GM18867 (cell line): ENCODE measurements around the gene CHRD.

Experiments
- ATAC-seq: cut with Tn5 transposase; IDR thresholded peaks from one replicate; pipeline ENCODE4 v1.9.1; 2021; ENCODE audit warnings: mild to moderate bottlenecking, moderate library complexity; ENCODE audit not compliant: unreplicated experiment

The CHRD gene

DNA sequence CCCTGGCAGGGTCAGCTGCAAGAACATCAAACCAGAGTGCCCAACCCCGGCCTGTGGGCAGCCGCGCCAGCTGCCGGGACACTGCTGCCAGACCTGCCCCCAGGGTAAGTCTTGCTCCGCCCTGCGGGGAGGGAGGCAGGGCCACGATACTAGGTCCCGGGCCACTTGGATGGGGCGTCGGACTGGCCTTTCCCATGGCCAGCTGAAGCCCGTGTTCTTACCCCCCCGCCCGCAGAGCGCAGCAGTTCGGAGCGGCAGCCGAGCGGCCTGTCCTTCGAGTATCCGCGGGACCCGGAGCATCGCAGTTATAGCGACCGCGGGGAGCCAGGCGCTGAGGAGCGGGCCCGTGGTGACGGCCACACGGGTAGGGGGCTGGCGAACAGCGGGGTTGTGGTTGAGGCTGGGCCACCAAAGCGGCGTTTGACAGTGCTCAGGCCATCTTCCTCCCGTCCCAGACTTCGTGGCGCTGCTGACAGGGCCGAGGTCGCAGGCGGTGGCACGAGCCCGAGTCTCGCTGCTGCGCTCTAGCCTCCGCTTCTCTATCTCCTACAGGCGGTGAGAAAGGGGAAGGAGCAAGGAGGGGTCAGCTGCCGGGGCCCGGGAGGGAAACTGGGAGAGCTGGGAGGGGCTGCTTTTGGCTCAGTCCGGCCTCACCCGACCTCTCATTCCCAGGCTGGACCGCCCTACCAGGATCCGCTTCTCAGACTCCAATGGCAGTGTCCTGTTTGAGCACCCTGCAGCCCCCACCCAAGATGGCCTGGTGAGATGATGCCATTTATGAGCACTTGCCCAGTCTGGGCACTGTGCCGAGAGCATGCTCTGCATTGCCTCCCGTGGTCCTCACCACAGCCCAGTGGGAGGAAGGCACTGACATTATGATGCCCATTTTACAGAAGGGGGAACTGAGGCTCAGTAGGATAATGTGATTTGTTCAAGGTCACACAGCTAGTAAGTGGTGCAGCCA, 1.7 kb downstream of the CHRD start:
- ATAC-seq: no peak

DNA sequence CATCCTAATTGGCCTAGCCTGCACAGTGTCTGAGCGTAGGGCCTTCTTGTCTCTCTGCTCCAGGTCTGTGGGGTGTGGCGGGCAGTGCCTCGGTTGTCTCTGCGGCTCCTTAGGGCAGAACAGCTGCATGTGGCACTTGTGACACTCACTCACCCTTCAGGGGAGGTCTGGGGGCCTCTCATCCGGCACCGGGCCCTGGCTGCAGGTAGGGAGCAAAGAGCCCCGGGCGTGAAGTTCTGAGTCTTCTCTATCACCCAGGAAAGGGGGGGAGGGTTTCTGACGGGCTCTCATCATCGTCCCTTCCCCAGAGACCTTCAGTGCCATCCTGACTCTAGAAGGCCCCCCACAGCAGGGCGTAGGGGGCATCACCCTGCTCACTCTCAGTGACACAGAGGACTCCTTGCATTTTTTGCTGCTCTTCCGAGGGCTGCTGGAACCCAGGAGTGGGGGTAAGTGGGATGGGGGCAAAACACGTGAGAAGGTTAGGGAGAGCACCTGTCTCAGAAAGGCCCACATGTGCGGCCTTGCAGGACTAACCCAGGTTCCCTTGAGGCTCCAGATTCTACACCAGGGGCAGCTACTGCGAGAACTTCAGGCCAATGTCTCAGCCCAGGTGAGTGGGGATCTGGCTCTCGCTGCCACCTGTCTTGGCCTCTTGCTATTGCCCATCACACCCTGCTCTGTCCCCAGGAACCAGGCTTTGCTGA, 2.6 kb downstream of the CHRD start:
- no peak for ATAC-seq

DNA sequence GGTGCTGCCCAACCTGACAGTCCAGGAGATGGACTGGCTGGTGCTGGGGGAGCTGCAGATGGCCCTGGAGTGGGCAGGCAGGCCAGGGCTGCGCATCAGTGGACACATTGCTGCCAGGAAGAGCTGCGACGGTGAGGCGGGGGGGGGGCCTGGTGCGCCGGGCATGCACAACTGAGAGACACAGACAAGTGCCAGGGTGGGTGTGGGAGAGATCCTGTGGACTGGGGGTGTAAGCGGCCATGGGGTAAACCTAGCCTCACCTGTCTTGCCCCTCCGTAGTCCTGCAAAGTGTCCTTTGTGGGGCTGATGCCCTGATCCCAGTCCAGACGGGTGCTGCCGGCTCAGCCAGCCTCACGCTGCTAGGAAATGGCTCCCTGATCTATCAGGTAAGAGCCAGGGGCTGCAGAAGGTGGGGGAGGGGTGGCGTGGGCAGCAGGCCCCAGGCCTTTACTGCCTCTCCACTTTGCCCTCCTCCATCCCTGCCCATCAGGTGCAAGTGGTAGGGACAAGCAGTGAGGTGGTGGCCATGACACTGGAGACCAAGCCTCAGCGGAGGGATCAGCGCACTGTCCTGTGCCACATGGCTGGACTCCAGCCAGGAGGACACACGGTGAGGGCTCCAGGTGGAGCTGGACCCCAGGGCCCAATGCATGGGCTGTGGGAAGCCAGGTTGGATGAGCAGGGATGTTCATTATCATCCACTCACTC, 3.3 kb downstream of the CHRD start:
- ATAC-seq: no peak

DNA sequence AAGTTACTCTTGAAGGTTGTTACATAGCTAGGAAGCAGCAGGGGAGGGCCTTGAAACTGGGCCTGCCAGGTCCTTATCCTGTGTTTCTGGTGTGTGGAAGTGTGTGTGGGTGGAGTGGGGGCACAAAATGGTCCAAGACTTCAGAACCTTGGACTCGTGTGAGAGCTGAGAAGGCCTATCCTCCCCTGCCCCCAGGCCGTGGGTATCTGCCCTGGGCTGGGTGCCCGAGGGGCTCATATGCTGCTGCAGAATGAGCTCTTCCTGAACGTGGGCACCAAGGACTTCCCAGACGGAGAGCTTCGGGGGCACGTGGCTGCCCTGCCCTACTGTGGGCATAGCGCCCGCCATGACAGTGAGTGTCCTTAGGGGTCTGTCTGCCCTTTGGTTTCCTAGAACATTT, 4.5 kb downstream of the CHRD start:
- ATAC-seq: no peak

DNA sequence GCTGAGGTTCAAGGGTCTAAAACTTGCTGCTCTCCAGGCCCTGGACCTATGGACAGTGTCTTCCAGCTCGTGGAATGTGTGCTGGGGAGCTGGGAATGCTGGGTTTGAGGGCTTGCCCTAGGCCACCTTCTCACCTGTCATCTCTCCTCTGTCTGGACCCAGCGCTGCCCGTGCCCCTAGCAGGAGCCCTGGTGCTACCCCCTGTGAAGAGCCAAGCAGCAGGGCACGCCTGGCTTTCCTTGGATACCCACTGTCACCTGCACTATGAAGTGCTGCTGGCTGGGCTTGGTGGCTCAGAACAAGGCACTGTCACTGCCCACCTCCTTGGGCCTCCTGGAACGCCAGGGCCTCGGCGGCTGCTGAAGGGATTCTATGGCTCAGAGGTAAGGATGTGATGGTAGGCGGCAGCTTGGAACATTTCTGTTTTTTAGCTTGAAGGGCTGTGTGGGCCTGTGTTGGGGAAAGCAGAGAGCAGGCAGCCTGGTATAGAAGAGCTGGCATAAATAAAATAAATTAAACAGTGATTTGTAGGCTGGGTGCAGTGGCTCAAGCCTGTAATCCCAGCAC, 5.1 kb downstream of the CHRD start:
- ATAC-seq: no peak

DNA sequence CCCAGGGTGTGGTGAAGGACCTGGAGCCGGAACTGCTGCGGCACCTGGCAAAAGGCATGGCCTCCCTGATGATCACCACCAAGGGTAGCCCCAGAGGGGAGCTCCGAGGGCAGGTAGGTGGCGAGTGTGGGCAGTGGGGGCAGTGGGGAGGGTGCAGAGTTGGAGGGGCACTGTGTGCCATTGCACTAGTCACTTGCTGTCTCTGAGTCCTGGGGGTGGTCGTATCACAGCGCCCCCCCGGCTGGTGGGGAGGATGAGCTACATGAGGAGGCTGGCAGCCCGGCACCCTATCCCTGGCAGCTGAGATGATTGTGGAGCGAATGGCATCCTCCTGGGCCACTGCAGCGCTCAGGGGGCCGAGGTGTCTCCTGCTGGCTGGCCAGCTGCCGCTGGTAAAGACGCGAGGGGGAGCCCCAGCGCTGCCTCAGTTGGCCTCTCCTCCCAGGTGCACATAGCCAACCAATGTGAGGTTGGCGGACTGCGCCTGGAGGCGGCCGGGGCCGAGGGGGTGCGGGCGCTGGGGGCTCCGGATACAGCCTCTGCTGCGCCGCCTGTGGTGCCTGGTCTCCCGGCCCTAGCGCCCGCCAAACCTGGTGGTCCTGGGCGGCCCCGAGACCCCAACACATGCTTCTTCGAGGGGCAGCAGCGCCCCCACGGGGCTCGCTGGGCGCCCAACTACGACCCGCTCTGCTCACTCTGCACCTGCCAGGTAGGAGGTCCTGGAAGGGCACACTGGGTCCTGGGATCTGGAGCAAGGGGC, 6.4 kb downstream of the CHRD start:
- no peak for ATAC-seq

DNA sequence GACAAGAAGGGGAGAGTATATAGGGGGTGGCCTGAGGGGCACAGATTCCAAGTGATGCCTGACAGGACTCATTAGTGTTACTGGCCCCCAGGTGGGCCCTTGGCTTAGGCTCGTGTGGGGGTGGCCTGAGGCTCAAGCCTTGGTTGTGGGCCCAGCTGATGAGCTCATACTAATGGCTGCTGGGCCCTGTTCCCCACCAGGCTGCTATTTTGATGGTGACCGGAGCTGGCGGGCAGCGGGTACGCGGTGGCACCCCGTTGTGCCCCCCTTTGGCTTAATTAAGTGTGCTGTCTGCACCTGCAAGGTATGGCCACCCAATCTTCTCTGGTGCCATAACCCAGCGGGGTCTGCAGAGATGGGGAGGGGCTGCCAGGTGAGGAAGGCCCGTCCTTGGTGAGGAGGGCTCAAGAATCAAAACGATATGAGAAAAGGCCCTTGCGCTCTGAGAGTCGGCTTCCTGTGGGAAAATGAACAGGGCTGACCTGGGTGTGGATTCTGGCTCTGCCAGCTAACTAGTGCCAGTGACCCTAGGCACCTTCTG, 7.4 kb downstream of the CHRD start:
- ATAC-seq: no peak

DNA sequence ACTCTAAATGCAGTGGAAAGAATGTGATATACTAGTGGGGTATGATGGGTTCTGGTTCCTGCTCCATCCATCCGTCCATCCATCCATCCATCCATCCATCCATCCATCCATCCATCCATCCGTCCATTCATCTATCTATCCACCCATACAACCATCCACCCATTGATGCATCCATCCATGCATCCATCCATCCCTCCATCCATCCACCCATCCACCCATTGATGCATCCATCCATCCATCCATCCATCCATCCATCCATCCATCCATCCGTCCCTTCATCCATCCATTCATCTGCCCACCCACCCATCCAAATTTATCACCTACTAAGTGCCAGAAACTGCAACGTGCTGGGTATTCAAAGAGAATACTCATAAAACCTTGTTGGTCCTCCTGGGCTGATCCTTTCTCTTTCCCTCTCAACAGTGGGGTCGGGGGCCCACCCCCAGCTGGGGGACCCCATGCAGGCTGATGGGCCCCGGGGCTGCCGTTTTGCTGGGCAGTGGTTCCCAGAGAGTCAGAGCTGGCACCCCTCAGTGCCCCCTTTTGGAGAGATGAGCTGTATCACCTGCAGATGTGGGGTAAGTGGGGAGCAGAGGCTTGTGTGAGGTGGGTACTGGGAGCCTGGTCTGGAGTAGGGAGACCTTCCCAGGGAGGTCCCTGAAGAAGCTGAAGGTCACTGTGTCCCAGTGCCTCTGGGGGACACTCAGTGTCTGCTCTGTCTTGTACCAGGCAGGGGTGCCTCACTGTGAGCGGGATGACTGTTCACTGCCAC, 8.5 kb downstream of the CHRD start:
- no peak for ATAC-seq

DNA sequence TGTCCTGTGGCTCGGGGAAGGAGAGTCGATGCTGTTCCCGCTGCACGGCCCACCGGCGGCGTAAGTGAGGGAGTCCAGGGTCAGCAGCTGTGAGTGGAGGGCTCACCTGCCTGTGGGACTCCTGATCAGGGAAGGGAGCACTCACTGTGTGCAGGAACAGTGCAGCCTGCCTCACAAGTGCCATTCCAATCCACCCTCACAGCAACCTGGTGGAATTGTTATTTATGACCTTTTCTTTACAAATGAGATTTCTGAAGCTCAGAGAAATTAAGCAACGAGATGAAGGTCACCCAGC, 9.0 kb downstream of the CHRD start:
- no peak for ATAC-seq

DNA sequence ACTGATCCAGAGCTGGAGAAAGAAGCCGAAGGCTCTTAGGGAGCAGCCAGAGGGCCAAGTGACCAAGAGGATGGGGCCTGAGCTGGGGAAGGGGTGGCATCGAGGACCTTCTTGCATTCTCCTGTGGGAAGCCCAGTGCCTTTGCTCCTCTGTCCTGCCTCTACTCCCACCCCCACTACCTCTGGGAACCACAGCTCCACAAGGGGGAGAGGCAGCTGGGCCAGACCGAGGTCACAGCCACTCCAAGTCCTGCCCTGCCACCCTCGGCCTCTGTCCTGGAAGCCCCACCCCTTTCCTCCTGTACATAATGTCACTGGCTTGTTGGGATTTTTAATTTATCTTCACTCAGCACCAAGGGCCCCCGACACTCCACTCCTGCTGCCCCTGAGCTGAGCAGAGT, 9.5 kb downstream of the CHRD start:
- no peak for ATAC-seq

DNA sequence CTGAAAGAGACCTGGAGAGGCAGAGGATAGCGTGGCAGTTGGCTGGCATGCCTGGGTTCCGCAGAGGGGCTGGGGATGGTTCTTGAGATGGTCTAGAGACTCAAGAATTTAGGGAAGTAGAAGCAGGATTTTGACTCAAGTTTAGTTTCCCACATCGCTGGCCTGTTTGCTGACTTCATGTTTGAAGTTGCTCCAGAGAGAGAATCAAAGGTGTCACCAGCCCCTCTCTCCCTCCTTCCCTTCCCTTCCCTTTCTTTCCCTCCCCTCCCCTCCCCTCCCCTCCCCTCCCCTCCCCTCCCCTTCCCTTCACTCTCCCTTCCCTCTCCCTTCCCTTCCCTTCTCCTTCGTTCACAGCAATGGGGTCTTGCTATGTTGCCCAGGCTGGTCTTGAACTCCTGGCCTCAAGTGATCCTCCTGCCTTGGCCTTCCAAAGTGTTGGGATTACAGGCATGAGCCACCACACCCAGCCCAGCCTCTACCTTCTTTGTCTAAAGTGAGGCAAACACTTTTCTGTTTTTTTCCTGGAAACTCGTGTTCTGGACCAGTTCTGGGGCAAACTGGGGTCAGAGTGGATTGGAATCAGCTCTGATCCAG, 10.2 kb downstream of the CHRD start:
- no peak for ATAC-seq

DNA sequence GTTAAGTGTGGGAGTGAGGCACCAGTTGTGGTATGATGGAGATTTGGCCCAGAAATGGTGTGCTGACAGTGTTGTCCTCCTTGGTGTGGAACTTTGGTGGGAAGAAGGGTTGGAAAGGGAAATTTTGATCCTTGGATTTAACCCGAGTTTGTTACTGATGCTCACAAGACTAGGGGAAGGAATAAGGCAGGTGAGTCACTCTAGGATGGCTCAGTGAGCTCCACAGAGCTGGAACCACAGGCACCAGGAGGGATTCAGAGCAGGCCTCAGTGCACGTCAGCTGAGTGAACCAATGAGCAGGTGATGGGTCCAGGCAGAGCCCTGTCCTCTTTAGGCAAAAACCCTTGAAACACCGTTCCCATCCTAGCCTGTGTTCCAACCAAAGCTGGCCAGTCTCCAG, 11.4 kb downstream of the CHRD start:
- no peak for ATAC-seq

DNA sequence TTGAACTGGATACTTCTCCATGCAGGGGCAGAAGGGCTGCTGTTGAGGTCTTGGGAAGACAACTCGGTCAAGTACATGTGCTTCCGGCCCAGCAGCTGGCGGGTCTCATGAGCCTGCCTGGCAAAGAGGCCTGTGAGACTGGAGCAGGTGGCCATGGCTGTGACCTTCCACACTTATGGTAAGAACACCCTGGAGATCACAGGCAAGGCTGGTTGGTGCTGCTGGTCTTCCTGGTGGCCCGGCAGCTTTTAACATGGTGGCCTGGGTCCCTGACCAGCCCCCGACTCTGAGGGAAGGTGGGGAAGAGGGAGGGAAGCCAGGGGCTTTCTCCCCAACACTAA, 15.4 kb downstream of the CHRD start:
- ATAC-seq: no peak

DNA sequence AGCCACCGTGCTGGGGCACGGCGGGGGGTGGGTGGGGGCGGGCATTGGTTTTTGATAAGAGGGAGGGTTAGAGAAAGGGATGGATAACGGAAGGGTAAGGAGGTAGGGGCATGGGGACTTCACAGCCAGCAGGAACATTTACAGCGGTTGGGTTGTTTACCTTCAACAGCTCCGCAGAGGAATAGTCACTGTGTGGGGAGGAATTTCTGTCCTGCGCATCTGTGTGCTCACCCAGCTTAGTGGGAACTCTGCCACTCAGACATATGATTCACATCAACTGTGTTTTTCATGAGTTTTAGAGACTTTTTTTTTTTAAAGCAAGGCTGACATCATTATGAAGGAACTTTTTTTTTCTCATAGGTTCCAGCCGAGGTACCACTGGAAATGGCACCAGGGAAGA, 19.6 kb downstream of the CHRD start:
- no peak for ATAC-seq

DNA sequence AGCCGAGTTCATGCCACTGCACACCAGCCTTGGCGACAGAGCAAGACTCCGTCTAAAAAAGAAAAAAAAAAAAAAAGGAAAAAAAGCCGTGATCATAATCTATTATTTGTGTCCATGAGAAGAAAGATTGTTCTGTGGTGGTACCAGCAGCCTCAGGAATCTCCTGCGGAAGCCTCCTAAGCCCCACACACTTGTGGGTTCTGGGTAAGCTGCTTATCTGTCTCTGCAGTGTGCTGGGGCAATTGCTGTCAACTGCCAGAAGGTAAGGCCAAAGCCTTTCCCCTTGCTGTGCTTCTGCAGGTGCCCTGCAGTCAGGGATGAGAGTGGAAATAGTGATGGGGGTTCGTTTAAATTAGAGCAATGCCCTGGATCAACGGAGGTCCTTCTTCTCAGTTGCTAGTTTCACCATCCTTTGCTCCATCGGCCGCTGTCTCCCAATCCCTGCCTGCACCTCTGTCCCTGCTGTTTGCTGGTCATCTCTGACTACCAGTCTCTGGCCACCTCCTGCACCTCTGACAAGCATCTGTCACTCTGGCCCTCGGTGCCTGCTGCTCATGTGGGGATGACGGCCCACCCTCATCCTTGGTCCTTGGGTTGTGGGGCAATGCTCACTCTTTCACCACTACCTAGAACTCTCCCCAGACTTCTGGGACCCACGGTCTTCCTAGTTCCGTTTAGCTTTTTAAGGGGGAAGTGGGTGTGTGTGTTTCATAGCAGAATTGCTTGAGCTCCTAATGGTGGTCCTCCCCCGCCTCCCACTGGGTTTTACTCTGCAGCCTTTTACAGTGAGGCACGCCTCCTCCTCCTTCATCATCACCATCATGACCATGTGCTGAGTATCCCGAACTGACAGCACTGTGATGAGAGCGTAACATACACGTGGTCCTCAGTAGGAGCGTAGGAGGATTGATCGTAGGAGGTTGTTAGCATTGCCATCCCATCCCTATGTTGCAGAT, 25.5 kb downstream of the CHRD start:
- no peak for ATAC-seq

DNA sequence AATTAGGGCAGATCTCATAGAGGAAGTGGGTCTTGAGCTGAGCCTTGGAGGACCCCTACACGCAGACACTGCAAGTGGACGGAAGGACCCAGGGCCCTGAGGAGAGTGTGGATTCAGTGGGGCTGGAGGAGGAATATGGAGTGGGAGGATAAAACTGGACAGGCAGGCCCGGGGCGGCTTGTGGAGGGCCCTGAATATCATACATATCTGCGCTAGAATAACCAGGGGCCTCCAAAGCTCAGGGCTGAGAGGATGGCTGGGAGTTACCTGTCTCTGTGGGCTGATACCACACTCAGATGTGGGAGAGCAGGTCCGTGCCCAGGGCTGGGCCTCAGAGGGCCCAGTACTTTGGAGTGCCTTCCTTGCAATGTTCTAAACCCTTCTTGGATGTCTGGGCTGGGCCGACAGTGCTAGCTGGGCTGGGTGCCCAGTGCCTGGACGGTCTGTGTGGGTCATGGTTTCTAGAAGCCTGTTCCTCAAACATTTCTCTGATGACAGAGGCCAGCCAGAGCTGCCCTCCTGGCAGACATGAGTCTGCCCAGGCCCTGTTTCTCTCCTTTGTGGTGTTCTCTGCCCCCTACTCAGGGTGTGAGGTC, 29.6 kb downstream of the CHRD start:
- no peak for ATAC-seq

DNA sequence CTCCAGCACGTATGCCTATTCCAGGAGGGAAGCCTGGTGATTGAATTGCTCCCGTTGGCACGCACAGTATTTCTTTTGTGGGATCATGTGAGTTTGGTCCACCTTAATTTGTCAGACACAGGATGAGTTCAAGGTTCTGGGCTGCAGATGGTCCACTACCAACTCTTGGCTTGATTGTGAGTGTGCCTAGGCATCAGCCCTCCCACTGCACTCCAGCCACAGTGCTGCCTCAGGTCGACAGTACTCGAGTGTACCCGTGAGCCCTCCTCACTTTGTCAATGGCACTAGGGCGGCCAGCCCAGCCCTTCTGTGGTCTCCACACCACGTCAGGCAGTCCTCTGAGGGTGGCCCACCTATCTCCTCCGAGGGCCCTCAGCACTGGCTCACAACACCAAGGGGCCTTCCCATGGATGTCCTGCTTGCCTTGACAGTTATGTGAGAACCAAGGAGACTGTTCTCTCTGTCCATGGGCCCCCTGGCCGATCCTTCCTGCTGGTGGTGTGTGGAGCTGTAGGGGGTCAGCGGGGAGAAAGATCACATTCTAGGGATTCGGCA, 30.2 kb downstream of the CHRD start:
- no peak for ATAC-seq
